Neural cell (in vitro differentiated cells): ENCODE data around the gene TMEM44. TPM values are rescaled to one million over a fixed set of nuclear protein-coding genes. Genes with fewer than 3 reads are reported as not detected.

Experiments
- H2AFZ ChIP-seq: fragments of 200-600, 300-800 bp; sonication (generic), shearing (Covaris generic); 2 replicates; pipeline ENCODE4 v1.6.0; 2014; ENCODE audit warnings: low read depth, mild to moderate bottlenecking, antibody characterized with exemption, low read length, moderate library complexity
- H3F3A ChIP-seq: fragments of 200-600 bp; shearing (Covaris generic); 2 replicates; pipeline ENCODE4 v1.6.1; 2016; ENCODE audit warnings: mild to moderate bottlenecking, moderate library complexity, mixed read lengths, antibody characterized with exemption, low read length; ENCODE audit not compliant: insufficient read depth, poor library complexity, severe bottlenecking
- H3K27ac ChIP-seq: fragments of 200-600, 300-800 bp; sonication (generic), shearing (Covaris generic); 2 replicates; pipeline ENCODE4 v1.5.1; 2014; ENCODE audit warnings: mild to moderate bottlenecking, low read length, moderate library complexity
- H3K27me3 ChIP-seq: fragments of 300-800, 200-600 bp; sonication (generic), shearing (Covaris generic); 2 replicates; pipeline ENCODE4 v1.6.0; 2014; ENCODE audit warnings: mild to moderate bottlenecking, low read depth, low read length, moderate library complexity; ENCODE audit not compliant: insufficient read depth
- H3K36me3 ChIP-seq: fragments of 300-800, 200-600 bp; sonication (generic), shearing (Covaris generic); 2 replicates; pipeline ENCODE4 v1.5.1; 2014; ENCODE audit warnings: mild to moderate bottlenecking, antibody characterized with exemption, low read length, moderate library complexity; ENCODE audit not compliant: insufficient read depth
- H3K4me2 ChIP-seq: fragments of 300-800, 200-600 bp; sonication (generic), shearing (Covaris generic); 2 replicates; pipeline ENCODE4 v1.6.0; 2014; ENCODE audit warnings: mild to moderate bottlenecking, low read length
- H3K4me3 ChIP-seq: fragments of 300-800, 200-600 bp; sonication (generic), shearing (Covaris generic); 2 replicates; pipeline ENCODE4 v1.5.1; 2014; ENCODE audit warnings: mild to moderate bottlenecking, low read length, moderate library complexity
- H3K79me2 ChIP-seq: fragments of 200-600 bp; shearing (Covaris generic); replicated peaks from 2 replicates; pipeline ENCODE4 v1.6.0; 2014; ENCODE audit warnings: mild to moderate bottlenecking, low read length, moderate library complexity; ENCODE audit not compliant: insufficient read depth
- H3K9ac ChIP-seq: fragments of 300-800, 200-600 bp; sonication (generic), shearing (Covaris generic); 2 replicates; pipeline ENCODE4 v1.6.1; 2016; ENCODE audit warnings: mild to moderate bottlenecking, low read length, mixed read lengths
- H3K9me2 ChIP-seq: fragments of 200-600 bp; shearing (Covaris generic); 2 replicates; pipeline ENCODE4 v1.6.1; 2016; ENCODE audit warnings: mild to moderate bottlenecking, low read length, mixed read lengths; ENCODE audit not compliant: insufficient read depth
- H3K9me3 ChIP-seq: fragments of 200-600, 300-800 bp; sonication (generic), shearing (Covaris generic); 2 replicates; pipeline ENCODE4 v1.6.1; 2016; ENCODE audit warnings: mild to moderate bottlenecking, mixed run types, low read length, moderate library complexity, mixed read lengths
- H4K20me1 ChIP-seq: fragments of 200-600 bp; shearing (Covaris generic); 2 replicates; pipeline ENCODE4 v1.6.1; 2016; ENCODE audit warnings: mild to moderate bottlenecking, mixed run types; ENCODE audit not compliant: insufficient read depth
- CTCF ChIP-seq: fragments of 450-650 bp; IDR thresholded peaks from 2 replicates; pipeline ENCODE4 v1.5.1; 2014; ENCODE audit warnings: antibody characterized with exemption, mild to moderate bottlenecking, moderate library complexity; ENCODE audit not compliant: poor library complexity, severe bottlenecking
- EP300 ChIP-seq: fragments of 450-650 bp; conservative IDR thresholded peaks from 2 replicates; pipeline ENCODE4 v1.6.1; 2014; ENCODE audit warnings: antibody characterized with exemption, mild to moderate bottlenecking, moderate library complexity; ENCODE audit not compliant: poor library complexity, severe bottlenecking
- EZH2 ChIP-seq: fragments of 200-600, 300-800 bp; shearing (Covaris generic), sonication (generic); IDR thresholded peaks from 2 replicates; pipeline ENCODE4 v1.6.1; 2014; ENCODE audit warnings: antibody characterized with exemption, low read length, borderline replicate concordance, mild to moderate bottlenecking; ENCODE audit not compliant: insufficient read depth, poor library complexity, severe bottlenecking
- MXI1 ChIP-seq: fragments of 450-650 bp; conservative IDR thresholded peaks from 2 replicates; pipeline ENCODE4 v1.6.1; 2014; ENCODE audit warnings: antibody characterized with exemption, mild to moderate bottlenecking; ENCODE audit not compliant: poor library complexity, severe bottlenecking
- POLR2AphosphoS5 ChIP-seq: IDR thresholded peaks from 2 replicates; pipeline ENCODE4 v1.6.1; 2012
- RAD21 ChIP-seq: fragments of 450-650 bp; conservative IDR thresholded peaks from 2 replicates; pipeline ENCODE4 v1.6.1; 2014; ENCODE audit warnings: antibody characterized with exemption, mild to moderate bottlenecking, moderate library complexity
- REST ChIP-seq: IDR thresholded peaks from 2 replicates; pipeline ENCODE4 v1.6.1; 2012; ENCODE audit warnings: borderline replicate concordance
- SMC3 ChIP-seq: fragments of 450-650 bp; conservative IDR thresholded peaks from 2 replicates; pipeline ENCODE4 v1.6.1; 2014; ENCODE audit warnings: antibody characterized with exemption, mild to moderate bottlenecking, moderate library complexity; ENCODE audit not compliant: poor library complexity
- TAF1 ChIP-seq: IDR thresholded peaks from 2 replicates; pipeline ENCODE4 v1.6.1; 2012; ENCODE audit warnings: low read depth
- polyA plus RNA-seq: library from polyadenylated mRNA; depleted of rRNA; stranded (reverse); fragments of >200 nt; gene quantifications from 2 replicates; pipeline ENCODE4 v1.2.3, GENCODE V29; 2014

Gene TMEM44
- polyA plus RNA-seq, 1 donor from 2014 or later: 40.6 TPM

GRCh38 chr3:194661946-194662345 lies 28.7 kb upstream of the TMEM44 start:
- H3K9ac ChIP-seq: no peak overlapping the region
- H3K9me2 ChIP-seq: no peaks in the 10 kb centered on the region
- no peak overlapping the region for H3K27ac ChIP-seq
- H3K79me2 ChIP-seq: no peaks in the 10 kb centered on the region
- TF ChIP-seq EP300 (no peak), SMC3 (no peak), POLR2AphosphoS5 (no peak), CTCF (no peak), MXI1 (no peak), TAF1 (no peak), EZH2 (no peak), RAD21 (no peak), REST (no peak)
- H4K20me1 ChIP-seq: no peaks in the 10 kb centered on the region
- no peak overlapping the region for H3K4me3 ChIP-seq
- no peaks in the 10 kb centered on the region for H3K9me3 ChIP-seq
- no peaks in the 10 kb centered on the region for H3F3A ChIP-seq
- no peak overlapping the region for H3K4me2 ChIP-seq
- no peaks in the 10 kb centered on the region for H3K27me3 ChIP-seq
- no peak overlapping the region for H2AFZ ChIP-seq
- H3K36me3 ChIP-seq: peaks cover 4% of the 10 kb centered on the region

- no peaks in the 10 kb centered on the region for H4K20me1 ChIP-seq
- H2AFZ ChIP-seq: no peak overlapping the region
- no peaks in the 10 kb centered on the region for H3K9me2 ChIP-seq
- no peak overlapping the region for H3K4me2 ChIP-seq
- no peaks in the 10 kb centered on the region for H3K27me3 ChIP-seq
- H3K36me3 ChIP-seq: peaks cover 4% of the 10 kb centered on the region
- H3K4me3 ChIP-seq: no peak overlapping the region
- H3K79me2 ChIP-seq: no peaks in the 10 kb centered on the region
- no peak overlapping the region for H3K27ac ChIP-seq
- no peaks in the 10 kb centered on the region for H3F3A ChIP-seq
- no peaks in the 10 kb centered on the region for H3K9me3 ChIP-seq
- TF ChIP-seq CTCF (no peak), MXI1 (no peak), REST (no peak), RAD21 (no peak), POLR2AphosphoS5 (no peak), EZH2 (no peak), SMC3 (no peak), TAF1 (no peak), EP300 (no peak)
- H3K9ac ChIP-seq: no peak overlapping the region
Observed at GRCh38 chr3:194661374-194661773, 28.2 kb upstream of the TMEM44 start.
